Measurements from ENCODE around the gene GORASP2.

DNA sequence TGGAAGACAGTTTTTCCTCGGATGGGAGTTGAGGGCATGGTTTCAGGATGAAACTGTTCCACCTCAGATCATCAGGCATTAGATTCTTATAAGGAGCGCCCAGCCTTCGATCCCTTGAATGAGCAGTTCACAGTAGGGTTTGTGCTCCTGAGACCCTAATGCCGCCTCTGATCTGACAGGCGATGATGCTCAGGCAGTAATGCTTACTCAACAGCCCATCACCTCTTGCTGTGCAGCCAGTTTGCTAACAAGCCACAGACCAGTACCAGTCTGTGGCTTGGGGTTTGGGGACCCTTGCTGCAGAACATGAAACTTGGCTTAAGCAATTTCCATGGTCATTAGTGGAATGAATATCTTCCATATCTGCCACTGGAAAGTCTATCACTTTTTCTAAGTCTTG, 56.4 kb downstream of the GORASP2 start:
- TF ChIP-seq, protein P1, sequence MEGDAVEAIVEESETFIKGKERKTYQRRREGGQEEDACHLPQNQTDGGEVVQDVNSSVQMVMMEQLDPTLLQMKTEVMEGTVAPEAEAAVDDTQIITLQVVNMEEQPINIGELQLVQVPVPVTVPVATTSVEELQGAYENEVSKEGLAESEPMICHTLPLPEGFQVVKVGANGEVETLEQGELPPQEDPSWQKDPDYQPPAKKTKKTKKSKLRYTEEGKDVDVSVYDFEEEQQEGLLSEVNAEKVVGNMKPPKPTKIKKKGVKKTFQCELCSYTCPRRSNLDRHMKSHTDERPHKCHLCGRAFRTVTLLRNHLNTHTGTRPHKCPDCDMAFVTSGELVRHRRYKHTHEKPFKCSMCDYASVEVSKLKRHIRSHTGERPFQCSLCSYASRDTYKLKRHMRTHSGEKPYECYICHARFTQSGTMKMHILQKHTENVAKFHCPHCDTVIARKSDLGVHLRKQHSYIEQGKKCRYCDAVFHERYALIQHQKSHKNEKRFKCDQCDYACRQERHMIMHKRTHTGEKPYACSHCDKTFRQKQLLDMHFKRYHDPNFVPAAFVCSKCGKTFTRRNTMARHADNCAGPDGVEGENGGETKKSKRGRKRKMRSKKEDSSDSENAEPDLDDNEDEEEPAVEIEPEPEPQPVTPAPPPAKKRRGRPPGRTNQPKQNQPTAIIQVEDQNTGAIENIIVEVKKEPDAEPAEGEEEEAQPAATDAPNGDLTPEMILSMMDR (conservative IDR thresholded peaks at IDR 0.05; ENCODE audit: low read depth, low read length): no peak
- no peak for TF ChIP-seq EZH2 (IDR thresholded peaks at IDR 0.05; ENCODE audit: borderline replicate concordance, low read depth, low read length, poor library complexity, severe bottlenecking)

Measured in A673 (cell line).